Measurements from ENCODE around the gene PSME4.
"Not testable (repeated sequence)": the region's sequence is repeated elsewhere in the genome, so short reads cannot be mapped to it uniquely, and the experiment has no call there.

PSME4 gene

DNA sequence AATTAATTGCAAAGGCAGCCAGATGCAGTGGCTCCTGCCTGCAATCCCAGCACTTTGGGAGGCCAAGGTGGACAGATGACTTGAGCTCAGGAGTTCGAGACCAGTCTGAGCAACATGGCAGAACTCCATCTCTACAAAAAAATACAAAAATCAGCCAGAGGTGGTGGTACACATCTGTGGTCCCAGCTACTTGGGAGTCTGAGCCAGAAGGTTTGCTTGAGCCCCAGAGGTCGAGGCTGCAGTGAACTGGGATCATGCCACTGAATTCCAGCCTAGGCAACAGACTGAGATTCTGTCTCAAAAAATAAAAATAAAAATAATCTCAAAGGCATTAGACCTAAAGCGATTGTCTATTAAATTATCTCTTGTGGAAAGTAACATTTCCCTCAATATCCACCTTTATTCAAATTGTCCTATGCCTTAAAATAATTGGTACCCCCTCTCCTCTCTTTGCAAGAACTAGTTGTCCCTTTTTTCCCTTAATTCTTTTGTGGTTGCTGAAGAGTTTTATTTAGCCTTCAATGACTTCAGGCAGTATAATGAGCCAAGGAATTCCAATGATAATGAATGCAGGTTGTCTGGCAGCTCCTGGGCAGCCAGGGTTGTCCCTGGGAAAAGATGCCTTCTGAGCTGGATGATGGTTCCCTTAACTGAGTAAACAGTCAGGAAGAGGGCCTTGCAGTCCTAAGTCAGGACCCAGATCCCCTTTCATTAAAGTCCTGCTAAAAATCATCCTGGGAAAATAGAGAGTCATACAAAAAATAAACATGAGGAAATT, 143.2 kb downstream of the PSME4 start:
- H3K23ac ChIP-seq (ENCODE audit: low read length): no peak overlapping the region
- H3K4me2 ChIP-seq (ENCODE audit: low read length): no peak overlapping the region
- H4K8ac ChIP-seq (ENCODE audit: low read depth, low read length): no peak overlapping the region
- H3K79me1 ChIP-seq (ENCODE audit: low read length): no peaks in the 10 kb centered on the region
- H3K9ac ChIP-seq (ENCODE audit: low read length): no peak overlapping the region
- no peak overlapping the region for H3K27ac ChIP-seq (ENCODE audit: low read depth, low read length)
- no peak overlapping the region for H2AK5ac ChIP-seq (ENCODE audit: low read length)
- H3K4me3 ChIP-seq (ENCODE audit: low read length): no peak overlapping the region
- no peak overlapping the region for H4K5ac ChIP-seq (ENCODE audit: low read length)
- H2BK15ac ChIP-seq (replicated peaks; ENCODE audit: low read depth): no peak overlapping the region
- no peaks in the 10 kb centered on the region for H3K27me3 ChIP-seq (ENCODE audit: insufficient read depth, low read length, poor library complexity)
- no peaks in the 10 kb centered on the region for H3K36me3 ChIP-seq (ENCODE audit: control insufficient read depth, insufficient read depth, low read length)
- no peak overlapping the region for H3K18ac ChIP-seq (ENCODE audit: low read length)
- H3K56ac ChIP-seq (ENCODE audit: low read length): no peak overlapping the region
- no peak overlapping the region for H3K4ac ChIP-seq (ENCODE audit: low read depth, low read length)
- H3K4me1 ChIP-seq (ENCODE audit: control insufficient read depth, low read depth, low read length): no peaks in the 10 kb centered on the region
- peak; percentile 57 for DNase-seq
- H2BK5ac ChIP-seq (ENCODE audit: low read length): no peak overlapping the region
- H3K79me2 ChIP-seq (ENCODE audit: control insufficient read depth, insufficient read depth, low read length): no peaks in the 10 kb centered on the region
- WGBS (ENCODE audit: extremely low coverage, insufficient coverage, low lambda C conversion rate): no CpG with 5 or more reads among the region's 3 CpGs
- no peak overlapping the region for H2BK120ac ChIP-seq (ENCODE audit: low read depth, low read length)

DNA sequence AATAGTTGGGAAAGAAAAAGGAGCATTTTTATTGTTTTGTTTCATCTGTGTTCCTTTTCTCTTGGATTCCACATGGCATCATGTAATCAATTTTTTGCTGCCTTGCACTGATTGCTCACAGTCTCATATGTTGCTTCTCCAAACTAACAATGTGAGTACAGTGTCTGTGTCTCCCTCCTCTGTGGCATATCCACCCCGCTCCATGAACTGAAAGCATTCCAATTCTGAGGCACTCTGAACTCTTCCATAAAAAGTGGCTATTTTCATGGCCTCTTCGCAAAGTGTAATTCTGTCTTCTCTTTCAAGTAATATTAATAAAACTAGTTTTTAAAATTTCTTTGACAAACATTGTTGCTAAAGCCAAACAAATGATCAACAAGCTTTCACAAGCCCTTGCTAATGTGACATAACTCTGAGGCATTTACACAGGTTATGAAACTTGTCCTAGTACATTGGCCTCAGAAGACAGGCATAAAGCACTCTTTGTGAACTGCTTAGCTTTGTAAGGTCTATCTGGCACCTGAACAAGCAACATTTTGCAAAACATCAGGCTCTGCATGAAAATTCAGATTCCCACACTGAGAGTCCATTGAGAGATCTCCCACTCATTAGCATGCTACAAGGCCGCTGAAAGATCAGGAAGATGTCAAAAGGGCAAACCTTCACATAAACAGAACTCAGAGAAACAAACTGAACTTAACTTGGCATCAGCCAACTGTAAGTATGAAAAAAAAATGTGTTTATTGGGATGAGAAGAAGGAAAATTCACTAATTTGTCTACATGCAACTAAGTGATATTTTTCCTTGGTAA, 144.0 kb downstream of the PSME4 start:
- Histone ChIP-seq H3K27ac (ENCODE audit: low read depth, low read length) (no peak overlapping the region), H3K23ac (ENCODE audit: low read length) (no peak overlapping the region), H2BK120ac (ENCODE audit: low read depth, low read length) (no peak overlapping the region), H2AK5ac (ENCODE audit: low read length) (no peak overlapping the region), H2BK5ac (ENCODE audit: low read length) (no peak overlapping the region), H3K36me3 (ENCODE audit: control insufficient read depth, insufficient read depth, low read length) (no peaks in the 10 kb centered on the region), H2BK15ac (replicated peaks; ENCODE audit: low read depth) (no peak overlapping the region), H4K5ac (ENCODE audit: low read length) (no peak overlapping the region), H3K18ac (ENCODE audit: low read length) (no peak overlapping the region), H3K27me3 (ENCODE audit: insufficient read depth, low read length, poor library complexity) (no peaks in the 10 kb centered on the region), H3K4me2 (ENCODE audit: low read length) (no peak overlapping the region), H3K4me3 (ENCODE audit: low read length) (no peak overlapping the region), H3K79me2 (ENCODE audit: control insufficient read depth, insufficient read depth, low read length) (no peaks in the 10 kb centered on the region), H3K79me1 (ENCODE audit: low read length) (no peaks in the 10 kb centered on the region), H3K56ac (ENCODE audit: low read length) (no peak overlapping the region), H3K4me1 (ENCODE audit: control insufficient read depth, low read depth, low read length) (no peaks in the 10 kb centered on the region), H4K8ac (ENCODE audit: low read depth, low read length) (no peak overlapping the region), H3K4ac (ENCODE audit: low read depth, low read length) (no peak overlapping the region), H3K9ac (ENCODE audit: low read length) (no peak overlapping the region)
- WGBS (ENCODE audit: extremely low coverage, insufficient coverage, low lambda C conversion rate): no CpG with 5 or more reads among the region's 3 CpGs
- no peak for DNase-seq

DNA sequence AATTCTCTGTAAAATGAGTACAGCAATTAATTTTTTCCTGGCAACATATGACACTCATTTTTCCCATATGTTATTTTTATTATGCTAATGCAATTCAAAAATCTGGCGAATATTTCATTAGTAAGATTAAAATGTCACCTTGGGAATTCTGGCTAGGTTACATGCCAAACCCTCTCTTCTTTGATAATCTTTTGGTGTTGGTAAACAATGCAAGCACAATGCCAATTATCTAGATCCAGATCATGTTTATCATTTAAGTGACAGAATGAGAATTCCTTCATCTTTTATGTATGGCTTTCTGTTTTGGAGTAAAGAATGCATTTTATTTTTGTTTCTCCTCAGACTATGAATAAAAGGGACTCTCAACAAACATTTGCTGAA, 144.8 kb downstream of the PSME4 start:
- Histone ChIP-seq H4K5ac (ENCODE audit: low read length) (no peak overlapping the region), H3K27ac (ENCODE audit: low read depth, low read length) (no peak overlapping the region), H3K23ac (ENCODE audit: low read length) (no peak overlapping the region), H4K8ac (ENCODE audit: low read depth, low read length) (no peak overlapping the region), H3K4ac (ENCODE audit: low read depth, low read length) (no peak overlapping the region), H2BK120ac (ENCODE audit: low read depth, low read length) (no peak overlapping the region), H3K79me1 (ENCODE audit: low read length) (no peaks in the 10 kb centered on the region), H3K4me1 (ENCODE audit: control insufficient read depth, low read depth, low read length) (no peaks in the 10 kb centered on the region), H3K27me3 (ENCODE audit: insufficient read depth, low read length, poor library complexity) (no peaks in the 10 kb centered on the region), H3K56ac (ENCODE audit: low read length) (no peak overlapping the region), H2BK15ac (replicated peaks; ENCODE audit: low read depth) (no peak overlapping the region), H3K36me3 (ENCODE audit: control insufficient read depth, insufficient read depth, low read length) (no peaks in the 10 kb centered on the region), H3K4me2 (ENCODE audit: low read length) (no peak overlapping the region), H3K9ac (ENCODE audit: low read length) (no peak overlapping the region), H2AK5ac (ENCODE audit: low read length) (no peak overlapping the region), H2BK5ac (ENCODE audit: low read length) (no peak overlapping the region), H3K79me2 (ENCODE audit: control insufficient read depth, insufficient read depth, low read length) (no peaks in the 10 kb centered on the region), H3K4me3 (ENCODE audit: low read length) (no peak overlapping the region), H3K18ac (ENCODE audit: low read length) (no peak overlapping the region)
- no CpG with 5 or more reads among the region's 1 CpG for WGBS (ENCODE audit: extremely low coverage, insufficient coverage, low lambda C conversion rate)
- no peak for DNase-seq

DNA sequence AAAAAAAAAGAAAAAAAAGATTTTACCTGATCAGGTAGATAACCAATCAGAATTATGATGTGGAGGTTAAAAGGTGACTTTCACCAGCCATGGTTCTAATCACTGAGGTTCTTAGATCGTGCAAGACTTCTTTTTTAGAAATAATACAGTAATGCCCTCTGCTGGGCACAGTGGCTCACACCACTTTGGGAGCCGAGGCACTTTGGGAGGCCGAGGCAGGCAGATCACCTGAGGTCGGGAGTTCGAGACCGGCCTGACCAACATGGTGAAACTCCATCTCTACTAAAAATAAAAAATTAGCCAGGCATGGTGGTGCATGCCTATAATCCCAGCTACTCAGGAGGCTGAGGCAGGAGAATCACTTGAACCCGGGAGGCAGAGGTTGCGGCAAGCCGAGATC, 147.2 kb downstream of the PSME4 start:
- H3K4ac ChIP-seq (ENCODE audit: low read depth, low read length): not testable (repeated sequence)

DNA sequence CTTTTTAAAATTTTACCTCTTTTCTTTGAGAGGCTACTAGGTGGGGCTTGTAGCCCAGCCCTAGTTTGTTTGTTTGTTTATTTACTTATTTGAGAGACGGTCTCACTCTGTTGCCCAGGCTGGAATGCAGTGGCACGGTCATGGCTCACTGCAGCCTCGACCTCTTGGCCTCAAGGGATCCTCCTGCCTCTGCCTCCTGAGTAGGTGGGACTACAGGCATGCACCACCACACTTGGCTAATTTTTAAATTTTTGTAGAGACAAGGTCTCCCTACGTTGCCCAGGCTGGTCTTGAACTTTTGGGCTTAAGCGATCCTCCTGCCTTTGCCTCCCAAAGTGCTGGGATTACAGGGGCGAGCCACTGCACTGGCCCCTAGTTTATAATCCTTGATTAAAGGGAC, 149.0 kb downstream of the PSME4 start:
- no peak overlapping the region for H4K8ac ChIP-seq (ENCODE audit: low read depth, low read length)
- H3K18ac ChIP-seq (ENCODE audit: low read length): no peak overlapping the region
- DNase-seq: no peak

More for the DNA sequence above, 147.2 kb downstream of the PSME4 start:
- H2BK15ac ChIP-seq (replicated peaks; ENCODE audit: low read depth); H3K56ac ChIP-seq (ENCODE audit: low read length); H3K27me3 ChIP-seq (ENCODE audit: insufficient read depth, low read length, poor library complexity); H4K5ac ChIP-seq (ENCODE audit: low read length); H3K27ac ChIP-seq (ENCODE audit: low read depth, low read length); H4K8ac ChIP-seq (ENCODE audit: low read depth, low read length); H3K18ac ChIP-seq (ENCODE audit: low read length); H3K79me1 ChIP-seq (ENCODE audit: low read length); H3K4me3 ChIP-seq (ENCODE audit: low read length); H3K9ac ChIP-seq (ENCODE audit: low read length); H3K4me2 ChIP-seq (ENCODE audit: low read length); H2AK5ac ChIP-seq (ENCODE audit: low read length); H3K36me3 ChIP-seq (ENCODE audit: control insufficient read depth, insufficient read depth, low read length); H3K23ac ChIP-seq (ENCODE audit: low read length); H3K79me2 ChIP-seq (ENCODE audit: control insufficient read depth, insufficient read depth, low read length); H2BK120ac ChIP-seq (ENCODE audit: low read depth, low read length); H2BK5ac ChIP-seq (ENCODE audit: low read length); H3K4me1 ChIP-seq (ENCODE audit: control insufficient read depth, low read depth, low read length): not testable (repeated sequence)
- WGBS (ENCODE audit: extremely low coverage, insufficient coverage, low lambda C conversion rate): no CpG with 5 or more reads among the region's 9 CpGs
- DNase-seq: peak; percentile 41

More for the DNA sequence above, 149.0 kb downstream of the PSME4 start:
- Histone ChIP-seq H3K23ac (ENCODE audit: low read length) (no peak overlapping the region), H4K5ac (ENCODE audit: low read length) (no peak overlapping the region), H3K4me3 (ENCODE audit: low read length) (no peak overlapping the region), H3K27ac (ENCODE audit: low read depth, low read length) (no peak overlapping the region), H2BK5ac (ENCODE audit: low read length) (no peak overlapping the region), H3K79me1 (ENCODE audit: low read length) (no peaks in the 10 kb centered on the region), H3K4me1 (ENCODE audit: control insufficient read depth, low read depth, low read length) (no peaks in the 10 kb centered on the region), H3K4ac (ENCODE audit: low read depth, low read length) (no peak overlapping the region), H2AK5ac (ENCODE audit: low read length) (no peak overlapping the region), H2BK120ac (ENCODE audit: low read depth, low read length) (no peak overlapping the region), H3K79me2 (ENCODE audit: control insufficient read depth, insufficient read depth, low read length) (no peaks in the 10 kb centered on the region), H2BK15ac (replicated peaks; ENCODE audit: low read depth) (no peak overlapping the region), H3K4me2 (ENCODE audit: low read length) (no peak overlapping the region), H3K27me3 (ENCODE audit: insufficient read depth, low read length, poor library complexity) (no peaks in the 10 kb centered on the region), H3K56ac (ENCODE audit: low read length) (no peak overlapping the region), H3K9ac (ENCODE audit: low read length) (no peak overlapping the region), H3K36me3 (ENCODE audit: control insufficient read depth, insufficient read depth, low read length) (no peaks in the 10 kb centered on the region)
- no CpG with 5 or more reads among the region's 6 CpGs for whole genome bisulfite sequencing (ENCODE audit: extremely low coverage, insufficient coverage, low lambda C conversion rate)
